K562 (cell line): Measurements from ENCODE around the gene GPR183. TPM values are rescaled to one million over a fixed set of nuclear protein-coding genes. Genes with fewer than 3 reads are reported as not detected.

Experiments
- ATAC-seq: fragments of 200-7000 bp; cut with Tn5 transposase; 3 replicates; pipeline ENCODE4 v1.9.1; 2020; ENCODE audit warnings: moderate library complexity
- BruUV-seq: library from RNA; stranded (reverse); fragments of 400-500 nt; replicated peaks from 2 replicates; lab custom pipeline; 2021; lab: Mats Ljungman, UMichigan
- CTCF ChIA-PET: fragments of 300-600 bp; formaldehyde crosslinking; extraction: SDS; loops from one replicate; lab custom pipeline; 2021; ENCODE audit warnings: low intra/inter-chr PET ratio; lab: Yijun Ruan, JAX
- POLR2A ChIA-PET: fragments of 300-600, 350-650 bp; sonication (Branson Sonifier 250); formaldehyde crosslinking; extraction: SDS; loops from one replicate; lab custom pipeline; 2021; ENCODE audit warnings: antibody characterized with exemption, inconsistent platforms; lab: Yijun Ruan, JAX
- DNase-seq, 4 experiments: peaks; one replicate each; pipeline versions ENCODE4 v3.0.0 to v3.0.0-alpha.2; 2011 to 2018; ENCODE audit warnings: low spot score in 3 of 4, mixed read lengths in 3 of 4; ENCODE audit errors: extremely low read depth in 1 of 4
- FAIRE-seq: peaks from 2 replicates; lab custom pipeline; 2011; peaks lifted over from hg19 to GRCh38; lab: Jason Lieb, UNC
- H2AFZ ChIP-seq: 2 replicates; pipeline ENCODE4 v1.6.0; 2011; ENCODE audit warnings: low read depth, low read length, control low read depth, inconsistent platforms
- H3K27ac ChIP-seq: fragments of 200-600 bp; 3 replicates; pipeline ENCODE4 v1.8.0; 2011; ENCODE audit warnings: low read depth, mild to moderate bottlenecking, control low read depth, inconsistent platforms, low read length, moderate library complexity, mixed read lengths; ENCODE audit errors: extremely low read depth
- H3K27me3 ChIP-seq, 2 experiments: fragments of 300-600 bp in 1 of 2; 2 replicates in 1 of 2; 3 replicates in 1 of 2; pipeline versions ENCODE4 v1.6.0 to v1.8.0; 2011; ENCODE audit warnings: inconsistent platforms in 2 of 2, low read length in 2 of 2, mild to moderate bottlenecking in 1 of 2, mixed read lengths in 1 of 2, moderate library complexity in 1 of 2; ENCODE audit not compliant: control insufficient read depth in 2 of 2, insufficient read depth in 2 of 2
- H3K36me3 ChIP-seq: fragments of 300-600 bp; 3 replicates; pipeline ENCODE4 v1.8.0; 2011; ENCODE audit warnings: mild to moderate bottlenecking, low read length, inconsistent platforms; ENCODE audit not compliant: control insufficient read depth, insufficient read depth
- H3K4me1 ChIP-seq, 2 experiments: fragments of 200-600 bp in 1 of 2; replicated peaks in 1 of 2; 2 replicates in 1 of 2; 3 replicates in 1 of 2; pipeline versions ENCODE4 v1.5.1 to v1.8.0; 2011; ENCODE audit warnings: inconsistent platforms in 2 of 2, low read length in 2 of 2, mild to moderate bottlenecking in 1 of 2, mixed read lengths in 1 of 2, moderate library complexity in 1 of 2; ENCODE audit not compliant: control insufficient read depth in 2 of 2, insufficient read depth in 2 of 2
- H3K4me2 ChIP-seq: 2 replicates; pipeline ENCODE4 v1.6.1; 2011; ENCODE audit warnings: low read length, control low read depth, inconsistent platforms, mixed read lengths; ENCODE audit not compliant: insufficient read depth
- H3K4me3 ChIP-seq: fragments of 200-600 bp; sonication (generic), shearing (Covaris generic); 2 replicates; pipeline ENCODE4 v1.5.1; 2016; ENCODE audit warnings: control low read depth, inconsistent platforms
- H3K79me2 ChIP-seq: fragments of 200-600 bp; 3 replicates; pipeline ENCODE4 v1.8.0; 2011; ENCODE audit warnings: low read length, inconsistent platforms; ENCODE audit not compliant: control insufficient read depth, insufficient read depth
- H3K9ac ChIP-seq, 2 experiments: 2 replicates each; pipeline versions ENCODE4 v1.6.0 to v1.6.1; 2011; ENCODE audit warnings: low read depth in 2 of 2, low read length in 2 of 2, control low read depth in 1 of 2, inconsistent platforms in 1 of 2, mild to moderate bottlenecking in 1 of 2, mixed read lengths in 1 of 2; ENCODE audit not compliant: insufficient read depth in 1 of 2
- H3K9me1 ChIP-seq: one replicate; pipeline ENCODE4 v1.6.0; 2011; ENCODE audit warnings: inconsistent platforms, mild to moderate bottlenecking, low read length, moderate library complexity; ENCODE audit not compliant: control insufficient read depth, insufficient read depth
- H3K9me3 ChIP-seq: replicated peaks from 2 replicates; pipeline ENCODE4 v1.5.1; 2011; ENCODE audit warnings: low read depth, low read length, inconsistent platforms; ENCODE audit not compliant: control insufficient read depth, insufficient read depth
- H4K20me1 ChIP-seq: replicated peaks from 2 replicates; pipeline ENCODE4 v1.6.1; 2011; ENCODE audit warnings: low read length, inconsistent platforms, mixed read lengths; ENCODE audit not compliant: control insufficient read depth, insufficient read depth
- GABPA ChIP-seq: fragments of 200-800 bp; sonication (Bioruptor generic); conservative IDR thresholded peaks from 2 replicates; pipeline ENCODE4 v1.6.1; 2016; ENCODE audit warnings: low read depth, missing genetic modification characterization, missing compliant biosample characterization
- HEY1 ChIP-seq: fragments of 250-450 bp; sonication (Bioruptor Pico); IDR thresholded peaks from 2 replicates; pipeline ENCODE4 v1.5.0; 2020; ENCODE audit warnings: mild to moderate bottlenecking, moderate library complexity, borderline replicate concordance
- HMG20B ChIP-seq: fragments of 250-450 bp; sonication (Bioruptor Pico); IDR thresholded peaks from 2 replicates; pipeline ENCODE4 v1.5.0; 2021; ENCODE audit warnings: mild to moderate bottlenecking
- L3MBTL2 ChIP-seq: fragments of 450-650 bp; IDR thresholded peaks from 2 replicates; pipeline ENCODE4 v1.6.1; 2016; ENCODE audit warnings: mild to moderate bottlenecking, moderate library complexity
- NR2C2 ChIP-seq, 2 experiments: fragments of 200-800 bp in 1 of 2; sonication (Bioruptor generic) in 1 of 2; sonication (generic) in 1 of 2; formaldehyde crosslinking in 1 of 2; IDR thresholded peaks; 2 replicates each; pipeline versions ENCODE4 v1.6.1 to v1.8.0; 2016 to 2022; ENCODE audit warnings: mild to moderate bottlenecking in 1 of 2, missing compliant biosample characterization in 1 of 2, missing genetic modification characterization in 1 of 2, missing genetic modification reagents in 1 of 2
- ZNF24 ChIP-seq: fragments of 450-650 bp; IDR thresholded peaks from 2 replicates; pipeline ENCODE4 v1.6.1; 2016
- WGBS: fragments of 100-300 bp; shearing (Covaris generic); methylation state at CpG from one replicate; pipeline ENCODE4 v1.1.6; 2016; ENCODE audit warnings: low coverage, mixed read lengths; ENCODE audit not compliant: insufficient coverage; ENCODE audit errors: missing lambda C conversion rate; 5-methylcytosine and 5-hydroxymethylcytosine counted together
- in situ Hi-C: fragments of 300-500 bp; cut with MboI; formaldehyde crosslinking; loops from 4 replicates; pipeline ENCODE4 v1.15.0; 2018; ENCODE audit warnings: inconsistent platforms, mixed read lengths
- intact Hi-C: fragments of 100-400 bp; cut with micrococcal nuclease; formaldehyde crosslinking; loops from 2 replicates; pipeline ENCODE4 v1.14.2; 2022
- polyA plus RNA-seq, 8 experiments: library from polyadenylated mRNA; depleted of rRNA in 4 of 8; stranded (reverse) in 5 of 8; unstranded in 3 of 8; fragments of >200 nt; fragmentation: Nextera tagmentation in 2 of 8; fragmentation: Illumina TruSeq in 1 of 8; extraction: Ambion mirVana in 2 of 8; extraction: Trizol in 1 of 8; gene quantifications; 2 replicates each; pipeline versions ENCODE4 v1.2.1 to v1.2.3, GENCODE V29; 2011 to 2014; ENCODE audit warnings: inconsistent platforms in 1 of 8, missing spikeins in 1 of 8
- total RNA-seq, 7 experiments: library from RNA; depleted of rRNA in 6 of 7; stranded (reverse); fragments of >200 nt in 6 of 7; fragmentation: Illumina TruSeq in 2 of 7; extraction: Trizol in 2 of 7; gene quantifications; 2 replicates each; pipeline versions ENCODE4 v1.2.1 to v1.2.3, GENCODE V29; 2011 to 2021; ENCODE audit warnings: low replicate concordance in 1 of 7
- TF ChIP-seq, protein P1 (sequence below), 2 experiments: fragments of 200-800 bp in 1 of 2; sonication (Bioruptor generic) in 1 of 2; sonication (generic) in 1 of 2; formaldehyde crosslinking in 1 of 2; IDR thresholded peaks in 1 of 2; conservative IDR thresholded peaks in 1 of 2; 2 replicates each; pipeline versions ENCODE4 v1.5.0 to v1.6.1; 2016 to 2020; ENCODE audit warnings: missing compliant biosample characterization in 1 of 2, missing genetic modification characterization in 1 of 2, missing genetic modification reagents in 1 of 2
- TF ChIP-seq, protein P2 (sequence below), 2 experiments: fragments of 450-650 bp; conservative IDR thresholded peaks; 2 replicates each; pipeline ENCODE4 v1.6.1; 2017; ENCODE audit warnings: mild to moderate bottlenecking in 2 of 2, moderate library complexity in 2 of 2
- TF ChIP-seq, protein P3 (sequence below), 2 experiments: fragments of 250-450 bp in 1 of 2; fragments of 450-650 bp in 1 of 2; sonication (Bioruptor Pico) in 1 of 2; IDR thresholded peaks; 2 replicates each; pipeline versions ENCODE4 v1.6.1 to v1.8.0; 2016 to 2021; ENCODE audit warnings: mild to moderate bottlenecking in 2 of 2, moderate library complexity in 2 of 2, missing compliant biosample characterization in 1 of 2, missing genetic modification characterization in 1 of 2

The GPR183 gene
- total and polyA plus RNA-seq, 9 of the 15 experiments (the other 6 are each of a cell fraction or from before 2014, with no cell fraction given), result 1.3 to 10.2 (median 3.7) TPM

DNA sequence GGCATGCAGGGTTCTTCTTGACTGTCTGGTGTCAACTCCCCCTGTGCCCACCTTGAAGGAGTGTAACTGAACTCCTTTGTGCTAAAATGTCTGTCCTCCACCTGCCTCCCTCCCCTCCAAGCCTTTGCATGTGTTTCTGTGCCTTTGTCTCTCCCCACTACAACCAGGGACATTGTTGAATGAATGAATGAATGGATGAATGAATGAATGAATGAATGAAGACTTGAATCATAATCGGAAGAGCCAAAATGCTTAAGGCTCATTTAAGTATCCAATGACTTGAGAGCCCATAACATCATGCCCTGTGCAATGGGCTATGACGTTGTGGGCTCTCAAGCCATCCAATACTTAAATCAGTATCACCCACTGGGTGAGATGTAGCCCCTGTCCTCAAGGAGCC is 9.0 kb upstream of the GPR183 start:
- Histone ChIP-seq H3K79me2 (peaks cover 4% of the 10 kb centered on the region; the same call in 2 of the 3 replicates), H3K9ac (no peak overlapping the region), H3K4me3 (no peak overlapping the region), H3K9me3 (no peaks in the 10 kb centered on the region), H3K27me3 (no peaks in the 10 kb centered on the region), H3K36me3 (peaks cover 17% of the 10 kb centered on the region), H3K4me1 (peaks cover 10 to 20% of the 10 kb centered on the region in 2 experiments), H4K20me1 (no peaks in the 10 kb centered on the region), H3K9me1 (no peaks in the 10 kb centered on the region), H3K4me2 (no peak overlapping the region), H3K27ac (peak overlapping the region; percentile 66; the same call in 1 of the 3 replicates), H2AFZ (no peak overlapping the region)
- in situ Hi-C loops (no loop called here), intact Hi-C loops (no loop called here)
- ChIA-PET CTCF (no interaction called here), POLR2A (interaction anchor here (1.1 kb wide), 1 partner anchor 9 kb away, joined by 3 read pairs; no protein-coding TSS in a partner anchor)
- WGBS, result 89% methylated on average over 2 of the region's 2 CpGs
- no peak for ATAC-seq
- no peak for FAIRE-seq
- no TSS peak for BruUV-seq
- no peak for DNase-seq
- TF ChIP-seq ZNF24, result peak; percentile 94
- TF ChIP-seq, protein P1, sequence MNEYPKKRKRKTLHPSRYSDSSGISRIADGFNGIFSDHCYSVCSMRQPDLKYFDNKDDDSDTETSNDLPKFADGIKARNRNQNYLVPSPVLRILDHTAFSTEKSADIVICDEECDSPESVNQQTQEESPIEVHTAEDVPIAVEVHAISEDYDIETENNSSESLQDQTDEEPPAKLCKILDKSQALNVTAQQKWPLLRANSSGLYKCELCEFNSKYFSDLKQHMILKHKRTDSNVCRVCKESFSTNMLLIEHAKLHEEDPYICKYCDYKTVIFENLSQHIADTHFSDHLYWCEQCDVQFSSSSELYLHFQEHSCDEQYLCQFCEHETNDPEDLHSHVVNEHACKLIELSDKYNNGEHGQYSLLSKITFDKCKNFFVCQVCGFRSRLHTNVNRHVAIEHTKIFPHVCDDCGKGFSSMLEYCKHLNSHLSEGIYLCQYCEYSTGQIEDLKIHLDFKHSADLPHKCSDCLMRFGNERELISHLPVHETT (CRISPR knock-in tag; conservative IDR thresholded peaks at IDR 0.05 in 1 of 2, IDR thresholded peaks at IDR 0.05 in 1 of 2), result no peak

DNA sequence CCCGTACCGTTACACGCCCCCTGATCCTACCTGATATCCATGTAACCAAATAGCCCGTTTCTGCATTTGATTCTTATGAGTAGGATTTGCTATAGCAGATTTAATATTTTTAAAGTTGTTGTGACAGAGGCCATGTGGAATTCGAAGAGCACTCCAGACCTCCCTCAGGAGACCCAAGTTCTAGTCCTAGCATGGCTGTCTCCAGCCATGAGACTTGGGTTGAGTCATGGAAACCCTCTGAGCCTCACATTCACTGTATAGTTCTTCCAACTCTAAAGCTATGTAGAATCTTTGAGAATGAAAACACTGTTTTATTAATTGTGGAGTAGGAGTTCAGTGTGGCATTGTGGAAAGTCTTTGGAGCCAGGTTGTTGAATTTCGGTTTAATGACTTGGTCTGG is 8.0 kb upstream of the GPR183 start:
- Histone ChIP-seq H3K9me1 (no peaks in the 10 kb centered on the region), H3K4me3 (no peak overlapping the region), H3K4me2 (peak overlapping the region; percentile 49), H3K36me3 (peaks cover 17% of the 10 kb centered on the region), H3K79me2 (peaks cover 6% of the 10 kb centered on the region; the same call in 2 of the 3 replicates), H3K9me3 (no peaks in the 10 kb centered on the region), H3K27ac (peak overlapping the region; percentile 66), H3K27me3 (no peaks in the 10 kb centered on the region), H2AFZ (no peak overlapping the region), H4K20me1 (no peaks in the 10 kb centered on the region), H3K4me1 (peaks cover 10 to 31% of the 10 kb centered on the region in 2 experiments), H3K9ac (peak overlapping the region in 1 of 2 experiments; percentile 39; a peak in 1 of 4 replicates)
- intact Hi-C loops, result no loop called here
- CTCF ChIA-PET, result no interaction called here
- POLR2A ChIA-PET, result interaction anchor here (1.1 to 1.7 kb wide), 2 partner anchors 10 kb away, joined by 4 to 10 read pairs; no protein-coding TSS in a partner anchor
- DNase-seq (no peak), FAIRE-seq (no peak), ATAC-seq (peak; percentile 40)
- in situ Hi-C loops, result no loop called here
- BruUV-seq, result no TSS peak
- 15% methylated on average over 6 of the region's 6 CpGs for WGBS
- TF ChIP-seq HEY1 (no peak), NR2C2 (CRISPR knock-in tag; IDR thresholded peaks at IDR 0.05) (no peak), NR2C2 (tag; IDR thresholded peaks at IDR 0.05) (peak; percentile 51; the same call in 1 of the 2 replicates), L3MBTL2 (0 out of 2 replicates have a peak, but pooled peaks have one; percentile 13), HMG20B (CRISPR knock-in tag) (no peak), GABPA (tag) (0 out of 2 replicates have a peak, but pooled peaks have one; percentile 12)
- TF ChIP-seq, protein P2, sequence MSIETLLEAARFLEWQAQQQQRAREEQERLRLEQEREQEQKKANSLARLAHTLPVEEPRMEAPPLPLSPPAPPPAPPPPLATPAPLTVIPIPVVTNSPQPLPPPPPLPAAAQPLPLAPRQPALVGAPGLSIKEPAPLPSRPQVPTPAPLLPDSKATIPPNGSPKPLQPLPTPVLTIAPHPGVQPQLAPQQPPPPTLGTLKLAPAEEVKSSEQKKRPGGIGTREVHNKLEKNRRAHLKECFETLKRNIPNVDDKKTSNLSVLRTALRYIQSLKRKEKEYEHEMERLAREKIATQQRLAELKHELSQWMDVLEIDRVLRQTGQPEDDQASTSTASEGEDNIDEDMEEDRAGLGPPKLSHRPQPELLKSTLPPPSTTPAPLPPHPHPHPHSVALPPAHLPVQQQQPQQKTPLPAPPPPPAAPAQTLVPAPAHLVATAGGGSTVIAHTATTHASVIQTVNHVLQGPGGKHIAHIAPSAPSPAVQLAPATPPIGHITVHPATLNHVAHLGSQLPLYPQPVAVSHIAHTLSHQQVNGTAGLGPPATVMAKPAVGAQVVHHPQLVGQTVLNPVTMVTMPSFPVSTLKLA (conservative IDR thresholded peaks at IDR 0.05), result 0 out of 4 replicates have a peak, but pooled peaks of 1 of the 2 experiments have one; percentile 8
- TF ChIP-seq, protein P3, sequence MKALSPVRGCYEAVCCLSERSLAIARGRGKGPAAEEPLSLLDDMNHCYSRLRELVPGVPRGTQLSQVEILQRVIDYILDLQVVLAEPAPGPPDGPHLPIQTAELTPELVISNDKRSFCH (CRISPR knock-in tag; IDR thresholded peaks at IDR 0.05), result no peak
- TF ChIP-seq, protein P3 (tag; IDR thresholded peaks at IDR 0.05), result 0 out of 2 replicates have a peak, but pooled peaks have one; percentile 5
